Heart left ventricle (tissue), 13 donors: ENCODE results near the gene MOGAT1.

Experiments
- POLR2A ChIP-seq, 2 donors: fragments of 450-650 bp; IDR thresholded peaks; one replicate each; pipeline ENCODE4 v1.6.1; 2017; ENCODE audit warnings: antibody characterized with exemption in 2 of 2, mild to moderate bottlenecking in 2 of 2, moderate library complexity in 2 of 2
- TF ChIP-seq, protein P1 (sequence below), 12 donors: fragments of 200-600 bp; sonication (generic) in 4 of 12; IDR thresholded peaks; one replicate each; pipeline versions ENCODE4 v1.5.0 to v1.8.0; 2018 to 2022; ENCODE audit warnings: antibody characterized with exemption in 12 of 12, mild to moderate bottlenecking in 5 of 12
- donor health status: ischemic (EF 13 %, LVEDD 7.1; RV severe dilation, severe dysfunction).
- donor health status: DM: no; HTN: yes; CAD: no.
- donor health status: DM: no; HTN: no; CAD: no.
- donor health status: ischemic (EF 25% LVEDD 6.9; RV normal size, moderate dysfunction).
- donor health status: ischemic (EF 25% LVEDD 5.7; RV mildly dilated, moderate dysfunction).
- donor health status: ischemic (EF 35%, LVEDD 5.7; RV mildly dilated, moderate dysfunction).
- donor health status: nonischemic (EF 11% LVEDD 7.7; RV severe dilation, severe dysfunction).
- donor health status: DM: yes; HTN: yes; CAD: no.
- donor health status: PGD.
- donor health status: ischemic (EF 29% LVEDD 5.4; RV normal size, mild dysfunction).
- donor health status: nonischemic (EF 23%, LVEDD 6.1; RV moderate dilation, normal function).

GRCh38 chr2:222732489-222733178 lies 61.2 kb downstream of the MOGAT1 start:
- TF ChIP-seq POLR2A (IDR thresholded peaks at IDR 0.05) = no peak
- TF ChIP-seq, protein P1, sequence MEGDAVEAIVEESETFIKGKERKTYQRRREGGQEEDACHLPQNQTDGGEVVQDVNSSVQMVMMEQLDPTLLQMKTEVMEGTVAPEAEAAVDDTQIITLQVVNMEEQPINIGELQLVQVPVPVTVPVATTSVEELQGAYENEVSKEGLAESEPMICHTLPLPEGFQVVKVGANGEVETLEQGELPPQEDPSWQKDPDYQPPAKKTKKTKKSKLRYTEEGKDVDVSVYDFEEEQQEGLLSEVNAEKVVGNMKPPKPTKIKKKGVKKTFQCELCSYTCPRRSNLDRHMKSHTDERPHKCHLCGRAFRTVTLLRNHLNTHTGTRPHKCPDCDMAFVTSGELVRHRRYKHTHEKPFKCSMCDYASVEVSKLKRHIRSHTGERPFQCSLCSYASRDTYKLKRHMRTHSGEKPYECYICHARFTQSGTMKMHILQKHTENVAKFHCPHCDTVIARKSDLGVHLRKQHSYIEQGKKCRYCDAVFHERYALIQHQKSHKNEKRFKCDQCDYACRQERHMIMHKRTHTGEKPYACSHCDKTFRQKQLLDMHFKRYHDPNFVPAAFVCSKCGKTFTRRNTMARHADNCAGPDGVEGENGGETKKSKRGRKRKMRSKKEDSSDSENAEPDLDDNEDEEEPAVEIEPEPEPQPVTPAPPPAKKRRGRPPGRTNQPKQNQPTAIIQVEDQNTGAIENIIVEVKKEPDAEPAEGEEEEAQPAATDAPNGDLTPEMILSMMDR (IDR thresholded peaks at IDR 0.05) = no peak
